Activated T-helper 1 cell treated with anti-CD3 and anti-CD28 coated beads, Interleukin-12 subunit alpha, Interleukin-12 subunit beta, Interleukin-2, Interleukin-4 antibody, amounts not matched to agents 30 ng/mL and 10 ng/mL and 1 ng/mL, durations not matched to agents 14 hours and 24 hours and 36 hours (primary cell): ENCODE data around the gene SLC10A4. TPM values are rescaled to one million over a fixed set of nuclear protein-coding genes. Genes with fewer than 3 reads are reported as not detected.

ENCODE experiments used
- DNase-seq: peaks from one replicate; pipeline ENCODE4 v3.0.0; 2021; ENCODE audit warnings: low spot score
- H3K27ac Mint-ChIP-seq: one replicate; pipeline ENCODE4 v1.8.0; 2021; ENCODE audit warnings: mild to moderate bottlenecking, mixed read lengths
- H3K27me3 Mint-ChIP-seq: one replicate; pipeline ENCODE4 v1.8.0; 2022; ENCODE audit warnings: mild to moderate bottlenecking, moderate library complexity, mixed read lengths; ENCODE audit not compliant: insufficient read depth
- H3K36me3 Mint-ChIP-seq: one replicate; pipeline ENCODE4 v1.8.0; 2021; ENCODE audit warnings: low read depth, mixed read lengths
- H3K4me1 Mint-ChIP-seq: one replicate; pipeline ENCODE4 v1.8.0; 2021; ENCODE audit warnings: low read depth, mixed read lengths
- H3K4me3 Mint-ChIP-seq: one replicate; pipeline ENCODE4 v1.8.0; 2021; ENCODE audit warnings: mild to moderate bottlenecking, moderate library complexity, mixed read lengths
- H3K9me3 Mint-ChIP-seq: one replicate; pipeline ENCODE4 v1.8.0; 2021; ENCODE audit warnings: mixed read lengths
- intact Hi-C: fragments of 100-400 bp; cut with micrococcal nuclease; formaldehyde crosslinking; loops from one replicate; pipeline ENCODE4 v1.15.1; 2024
- total RNA-seq: library from RNA; stranded (reverse); gene quantifications from 2 replicates; pipeline ENCODE4 v1.2.3, GENCODE V29; 2022

Gene SLC10A4
- total RNA-seq, 1 donor from 2014 or later, result 0.10 TPM

DNA sequence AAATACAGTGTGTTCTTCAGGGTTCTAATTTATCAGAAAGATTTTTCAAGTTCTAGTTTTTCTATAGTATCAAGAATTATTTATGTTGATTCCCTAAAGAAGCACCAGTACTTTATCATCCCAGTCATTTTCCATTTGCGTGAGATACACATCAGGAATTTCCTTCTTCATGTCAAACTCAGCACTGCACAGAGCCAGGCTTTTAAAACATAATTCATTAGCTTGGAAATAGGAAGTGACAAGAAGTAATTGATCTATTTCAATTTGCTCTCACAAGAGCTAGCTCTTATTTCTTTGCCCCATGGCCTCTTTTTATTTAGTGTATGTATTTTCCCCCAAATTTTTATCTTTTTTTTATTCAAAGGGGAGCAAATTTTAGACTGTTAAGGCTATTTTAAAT is 13.0 kb upstream of the SLC10A4 start:
- intact Hi-C loops, result no loop called here

GRCh38 chr4:48470570-48470969 is 12.6 kb upstream of the SLC10A4 start:
- Mint-ChIP-seq H3K27ac (no peak overlapping the region), H3K4me1 (no peaks in the 10 kb centered on the region)
- no peak for DNase-seq

More for the DNA sequence above, 13.0 kb upstream of the SLC10A4 start:
- Mint-ChIP-seq H3K27me3 (peaks cover 9% of the 10 kb centered on the region), H3K36me3 (no peaks in the 10 kb centered on the region), H3K4me3 (no peak overlapping the region), H3K9me3 (no peaks in the 10 kb centered on the region), H3K27ac (no peak overlapping the region), H3K4me1 (no peaks in the 10 kb centered on the region)
- DNase-seq, result no peak

GRCh38 chr4:48472794-48473193 is 10.3 kb upstream of the SLC10A4 start:
- intact Hi-C loops, result no loop called here
- no peak for DNase-seq
- Mint-ChIP-seq H3K27me3 (peaks cover 12% of the 10 kb centered on the region), H3K27ac (no peak overlapping the region), H3K9me3 (no peaks in the 10 kb centered on the region), H3K36me3 (no peaks in the 10 kb centered on the region), H3K4me1 (no peaks in the 10 kb centered on the region), H3K4me3 (no peak overlapping the region)

More at GRCh38 chr4:48470570-48470969, 12.6 kb upstream of the SLC10A4 start:
- peaks cover 9% of the 10 kb centered on the region for H3K27me3 Mint-ChIP-seq
- intact Hi-C loops, result no loop called here
- H3K36me3 Mint-ChIP-seq, result no peaks in the 10 kb centered on the region
- H3K4me3 Mint-ChIP-seq, result no peak overlapping the region
- no peaks in the 10 kb centered on the region for H3K9me3 Mint-ChIP-seq

DNA sequence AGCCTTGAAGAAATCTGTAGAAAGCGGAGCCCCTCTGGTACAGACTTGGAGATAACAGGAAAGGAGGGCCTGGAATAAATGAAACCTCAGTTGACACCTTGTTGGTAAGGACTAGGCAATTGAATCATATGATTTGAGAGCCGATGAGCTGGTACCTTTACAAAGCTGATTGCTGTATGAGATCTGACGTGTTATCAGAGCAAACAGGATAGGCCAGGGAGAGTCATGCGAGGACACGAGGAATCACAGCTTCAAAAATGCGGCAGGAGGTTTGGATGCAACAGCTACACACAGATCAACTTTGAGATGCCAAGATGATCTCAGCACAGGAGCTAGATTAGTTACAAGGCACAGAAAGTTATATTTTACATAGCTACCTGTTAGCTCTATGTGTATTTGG is 7.4 kb upstream of the SLC10A4 start:
- DNase-seq, result no peak
- Mint-ChIP-seq H3K27ac (no peak overlapping the region), H3K36me3 (no peaks in the 10 kb centered on the region), H3K4me3 (no peak overlapping the region), H3K9me3 (no peaks in the 10 kb centered on the region), H3K27me3 (peaks cover 19% of the 10 kb centered on the region), H3K4me1 (no peaks in the 10 kb centered on the region)
- intact Hi-C loops, result no loop called here

DNA sequence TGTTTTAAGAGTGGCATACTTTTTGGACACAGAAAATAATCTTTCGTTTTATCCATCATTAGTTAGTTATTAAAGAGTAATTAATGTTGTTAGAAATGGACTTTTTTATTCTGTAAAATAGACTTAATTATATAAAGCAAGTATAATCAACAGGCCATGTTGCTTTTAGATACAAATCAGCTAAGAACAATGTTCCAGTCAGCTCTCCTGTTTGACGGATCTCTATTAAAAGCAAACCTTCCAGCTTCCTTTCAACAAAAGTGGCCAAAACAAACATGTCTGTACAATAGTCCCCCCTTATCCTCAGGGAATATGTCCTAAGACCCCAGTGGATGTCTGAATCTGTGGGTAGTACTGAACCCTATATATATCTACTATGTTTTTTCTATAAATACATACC is 4.9 kb upstream of the SLC10A4 start:
- intact Hi-C loops, result no loop called here
- Mint-ChIP-seq H3K27ac (no peak overlapping the region), H3K36me3 (no peaks in the 10 kb centered on the region), H3K27me3 (peaks cover 37% of the 10 kb centered on the region), H3K4me3 (no peak overlapping the region), H3K4me1 (peaks cover 6% of the 10 kb centered on the region), H3K9me3 (no peaks in the 10 kb centered on the region)
- DNase-seq, result no peak

GRCh38 chr4:48481581-48481980 is 1.6 kb upstream of the SLC10A4 start:
- H3K27me3 Mint-ChIP-seq, result peaks cover 59% of the 10 kb centered on the region
- no peak overlapping the region for H3K27ac Mint-ChIP-seq
- intact Hi-C loops, result no loop called here
- H3K9me3 Mint-ChIP-seq, result no peaks in the 10 kb centered on the region
- H3K4me3 Mint-ChIP-seq, result no peak overlapping the region
- DNase-seq, result no peak
- H3K36me3 Mint-ChIP-seq, result peaks cover 3% of the 10 kb centered on the region
- peaks cover 20% of the 10 kb centered on the region for H3K4me1 Mint-ChIP-seq

GRCh38 chr4:48483777-48484493 is 792 bp downstream of the SLC10A4 start:
- H3K4me3 Mint-ChIP-seq, result peak overlapping the region; percentile 55
- no peak for DNase-seq
- intact Hi-C loops, result no loop called here
- no peaks in the 10 kb centered on the region for H3K9me3 Mint-ChIP-seq
- H3K27me3 Mint-ChIP-seq, result peaks cover 72% of the 10 kb centered on the region
- peaks cover 3% of the 10 kb centered on the region for H3K36me3 Mint-ChIP-seq
- no peak overlapping the region for H3K27ac Mint-ChIP-seq
- H3K4me1 Mint-ChIP-seq, result peaks cover 20% of the 10 kb centered on the region

DNA sequence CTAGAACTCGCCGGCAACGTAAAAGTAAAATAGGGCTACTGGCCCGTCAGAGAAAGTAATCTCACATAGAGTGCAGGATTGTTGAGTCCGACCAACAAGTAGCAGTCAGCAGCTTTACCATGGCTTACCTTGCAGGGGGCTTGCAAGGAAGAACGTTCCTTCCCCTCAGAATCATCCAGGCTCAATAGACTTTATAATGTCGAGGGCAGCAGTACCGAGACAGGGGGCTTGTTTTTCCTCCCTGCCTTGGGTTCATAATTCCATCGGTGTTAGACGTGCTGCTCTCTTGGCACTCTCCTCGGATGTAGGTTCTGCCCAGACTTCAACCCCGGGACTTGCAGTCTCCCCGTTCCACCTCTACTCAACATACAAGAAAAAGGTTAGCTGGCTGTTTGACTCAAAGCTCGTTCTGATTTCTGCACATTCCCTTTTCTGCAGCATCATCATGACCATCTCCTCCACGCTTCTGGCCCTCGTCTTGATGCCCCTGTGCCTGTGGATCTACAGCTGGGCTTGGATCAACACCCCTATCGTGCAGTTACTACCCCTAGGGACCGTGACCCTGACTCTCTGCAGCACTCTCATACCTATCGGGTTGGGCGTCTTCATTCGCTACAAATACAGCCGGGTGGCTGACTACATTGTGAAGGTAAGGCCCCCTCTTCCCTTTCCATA is 1.5 kb downstream of the SLC10A4 start:
- Mint-ChIP-seq H3K36me3 (peaks cover 3% of the 10 kb centered on the region), H3K27me3 (peaks cover 76% of the 10 kb centered on the region), H3K4me1 (peaks cover 20% of the 10 kb centered on the region), H3K4me3 (peak overlapping the region; percentile 55), H3K27ac (peak overlapping the region; percentile 36), H3K9me3 (no peaks in the 10 kb centered on the region)
- intact Hi-C loops, result no loop called here
- no peak for DNase-seq

DNA sequence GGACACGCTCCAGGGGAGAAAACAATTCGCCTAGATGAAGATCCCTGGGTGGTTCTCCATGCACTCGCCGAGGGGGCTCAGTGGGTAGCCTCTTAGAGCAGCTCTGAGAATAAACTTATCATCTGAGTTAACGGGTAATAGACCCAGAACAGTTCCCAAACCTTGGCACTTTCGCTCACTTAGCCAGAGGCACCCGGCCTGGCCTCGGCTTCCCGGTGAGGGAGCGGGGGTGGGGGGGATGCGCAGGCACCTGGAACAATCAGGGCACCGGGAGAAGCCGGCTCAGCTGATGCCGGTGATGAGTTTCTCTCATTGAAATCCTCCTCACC is 6.5 kb downstream of the SLC10A4 start:
- Mint-ChIP-seq H3K36me3 (peaks cover 3% of the 10 kb centered on the region), H3K4me3 (peak overlapping the region; percentile 33), H3K27ac (no peak overlapping the region), H3K9me3 (no peaks in the 10 kb centered on the region), H3K27me3 (peaks cover 61% of the 10 kb centered on the region), H3K4me1 (peaks cover 4% of the 10 kb centered on the region)
- intact Hi-C loops, result no loop called here
- no peak for DNase-seq

DNA sequence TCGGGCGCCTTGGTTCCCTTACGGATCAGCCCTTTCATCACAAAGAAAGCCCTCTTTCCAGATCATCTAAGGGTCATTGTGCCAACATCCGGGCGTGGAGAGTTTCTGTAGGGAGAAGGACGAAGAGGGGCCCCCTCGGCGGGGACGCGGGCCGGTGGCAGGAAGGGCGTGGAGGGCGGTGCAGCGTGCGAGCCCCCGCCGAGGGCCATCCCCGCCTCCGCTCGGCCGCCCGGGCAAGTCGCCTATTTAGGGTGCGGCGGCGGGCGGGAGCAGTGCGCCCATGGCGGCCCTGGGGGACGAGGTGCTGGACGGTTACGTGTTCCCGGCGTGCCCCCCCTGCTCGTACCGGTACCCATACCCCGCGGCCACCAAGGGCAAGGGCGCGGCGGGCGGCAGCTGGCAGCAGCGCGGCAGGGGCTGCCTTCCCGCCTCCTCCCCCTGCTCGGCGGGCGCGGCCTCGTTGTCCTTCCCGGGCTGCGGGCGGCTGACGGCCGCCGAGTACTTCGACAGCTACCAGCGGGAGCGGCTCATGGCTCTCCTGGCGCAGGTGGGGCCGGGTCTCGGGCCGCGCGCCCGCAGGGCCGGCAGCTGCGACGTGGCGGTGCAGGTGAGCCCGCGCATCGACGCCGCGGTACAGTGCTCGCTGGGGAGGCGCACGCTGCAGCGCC is 7.0 kb downstream of the SLC10A4 start, which contains the start of gene ZAR1:
Gene ZAR1, plus strand, starts transcription at position 241 of the 668 bp plus-strand sequence. Its CDS starts 40 bp downstream, at position 281.
- H3K4me3 Mint-ChIP-seq, result peak within 1 kb of the TSS; percentile 33
- H3K27me3 Mint-ChIP-seq, result peaks cover 56% of the 10 kb centered on the region

DNA sequence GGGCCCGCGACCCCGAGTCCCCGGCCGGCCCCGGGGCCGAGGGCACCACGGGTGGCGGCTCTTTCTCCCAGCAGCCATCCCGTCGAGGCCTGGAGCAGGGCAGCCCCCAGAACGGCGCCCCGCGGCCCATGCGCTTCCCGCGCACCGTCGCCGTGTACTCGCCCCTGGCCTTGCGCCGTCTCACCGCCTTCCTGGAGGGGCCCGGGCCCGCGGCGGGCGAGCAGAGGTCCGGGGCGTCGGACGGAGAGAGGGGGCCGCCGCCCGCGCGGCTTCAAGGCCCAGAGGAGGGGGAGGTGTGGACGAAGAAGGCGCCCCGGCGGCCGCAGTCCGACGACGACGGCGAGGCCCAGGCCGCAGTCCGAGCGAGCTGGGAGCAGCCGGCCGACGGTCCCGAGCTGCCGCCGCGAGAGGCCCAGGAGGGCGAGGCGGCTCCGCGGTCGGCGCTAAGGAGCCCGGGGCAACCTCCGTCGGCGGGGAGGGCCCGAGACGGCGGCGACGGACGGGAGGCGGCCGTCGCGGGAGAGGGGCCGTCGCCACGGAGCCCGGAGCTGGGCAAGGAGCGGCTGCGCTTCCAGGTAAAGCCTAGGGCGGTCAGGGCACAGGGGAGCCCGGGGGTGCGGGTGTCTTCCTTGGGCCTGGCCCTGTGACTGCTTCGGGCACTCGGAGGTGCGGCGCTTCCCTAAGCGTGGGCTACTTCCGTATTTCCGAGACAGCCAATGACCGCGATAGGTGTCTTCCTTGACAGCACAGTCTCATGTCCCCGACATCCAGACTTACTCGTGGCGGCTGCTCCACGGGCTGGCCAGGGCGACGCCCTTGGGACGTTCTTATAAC is 7.8 kb downstream of the SLC10A4 start:
- Mint-ChIP-seq H3K27ac (no peak overlapping the region), H3K4me3 (no peak overlapping the region), H3K4me1 (no peaks in the 10 kb centered on the region), H3K9me3 (no peaks in the 10 kb centered on the region), H3K36me3 (no peaks in the 10 kb centered on the region), H3K27me3 (peaks cover 50% of the 10 kb centered on the region)
- no peak for DNase-seq
- intact Hi-C loops, result no loop called here

More for the DNA sequence above, 7.0 kb downstream of the SLC10A4 start, which contains the start of gene ZAR1:
- Mint-ChIP-seq H3K4me1 (no peaks in the 10 kb centered on the region), H3K9me3 (no peaks in the 10 kb centered on the region), H3K36me3 (no peaks in the 10 kb centered on the region), H3K27ac (no peak within 1 kb of the TSS)
- DNase-seq, result no peak
- intact Hi-C loops, result no loop called here

DNA sequence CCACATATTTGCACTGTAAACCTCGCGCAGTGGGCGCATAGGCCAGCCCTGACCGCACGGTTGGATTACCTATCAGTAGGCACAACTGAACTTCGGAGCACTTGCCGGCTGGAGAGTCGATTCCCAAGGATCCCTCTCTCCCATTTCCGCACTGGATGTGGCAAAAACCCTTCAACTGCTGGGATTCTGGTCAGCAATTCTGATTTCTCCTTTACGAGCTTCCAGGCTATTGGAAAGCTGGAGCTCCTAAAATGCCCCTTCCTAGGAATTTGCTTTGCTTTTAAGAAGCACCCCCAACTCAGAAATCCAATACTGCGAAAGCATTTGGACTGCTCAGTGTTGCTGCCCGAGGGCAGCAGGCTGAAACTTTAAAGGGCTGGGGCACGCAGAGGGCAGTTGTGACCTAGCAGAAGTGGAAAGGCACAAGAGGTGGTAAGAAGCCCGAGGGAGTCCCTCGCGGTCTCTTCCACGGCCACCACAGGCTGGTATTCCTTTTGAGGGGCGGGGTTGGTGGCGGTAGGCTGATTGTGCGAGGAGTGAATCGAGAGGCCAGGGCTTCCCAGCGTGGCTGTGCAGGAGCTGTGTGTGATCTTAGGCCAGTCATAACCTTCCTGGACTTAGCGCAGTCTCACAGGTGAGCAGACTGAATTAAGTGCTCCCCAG is 8.5 kb downstream of the SLC10A4 start:
- no peaks in the 10 kb centered on the region for H3K36me3 Mint-ChIP-seq
- intact Hi-C loops, result no loop called here
- no peaks in the 10 kb centered on the region for H3K9me3 Mint-ChIP-seq
- no peaks in the 10 kb centered on the region for H3K4me1 Mint-ChIP-seq
- H3K27me3 Mint-ChIP-seq, result peaks cover 45% of the 10 kb centered on the region
- H3K27ac Mint-ChIP-seq, result no peak overlapping the region
- H3K4me3 Mint-ChIP-seq, result no peak overlapping the region
- DNase-seq, result no peak
